Measurements from ENCODE around the gene ONECUT2. TPM values are rescaled to one million over a fixed set of nuclear protein-coding genes. Genes with fewer than 3 reads are reported as not detected.

Gene ONECUT2
- total and polyA plus RNA-seq, 12 donors: 0.07 to 4.6 (median 0.23) TPM; not detected in 1

- 0 to 4% (median 3%) methylated on average over 7 to 16 of the region's 16 CpGs for WGBS, 4 donors
Measured at GRCh38 chr18:57437402-57437765, 2.2 kb downstream of the ONECUT2 start.

GRCh38 chr18:57437766-57438671 is 2.8 kb downstream of the ONECUT2 start:
- Histone ChIP-seq H3K27ac (no peak overlapping the region), H3K9me3 (replicated peaks in 1 of 3) (no peaks in the 10 kb centered on the region), H3K4me3 (peak overlapping the region in 1 of 4 donors; percentile 25), H3K27me3 (peaks cover 71% of the 10 kb centered on the region), H3K4me1 (replicated peaks in 1 of 2) (peaks cover 26 to 27% of the 10 kb centered on the region in 2 donors), H3K36me3 (replicated peaks in 1 of 2) (no peaks in the 10 kb centered on the region)
- peak; percentile 42 to 73 (median 56) for DNase-seq
- intact Hi-C loops (cut with DNase I): no loop called here
- TF ChIP-seq CTCF (IDR thresholded peaks at IDR 0.05) (peak; percentile 35 to 62 (median 42)), POLR2A (IDR thresholded peaks at IDR 0.05) (no peak)
- WGBS, 4 donors: 1 to 4% (median 3%) methylated on average over 33 to 72 of the region's 72 CpGs

More at GRCh38 chr18:57437402-57437765, 2.2 kb downstream of the ONECUT2 start:
- TF ChIP-seq CTCF (IDR thresholded peaks at IDR 0.05) (no peak), POLR2A (IDR thresholded peaks at IDR 0.05) (no peak)
- intact Hi-C loops (cut with DNase I): no loop called here
- peaks cover 71% of the 10 kb centered on the region for H3K27me3 ChIP-seq
- no peaks in the 10 kb centered on the region for H3K36me3 ChIP-seq (replicated peaks in 1 of 2)
- DNase-seq: no peak
- H3K27ac ChIP-seq: no peak overlapping the region
- H3K9me3 ChIP-seq (replicated peaks in 1 of 3): no peaks in the 10 kb centered on the region
- H3K4me1 ChIP-seq (replicated peaks in 1 of 2): peaks cover 26 to 27% of the 10 kb centered on the region in 2 donors
- H3K4me3 ChIP-seq: peak overlapping the region in 1 of 4 donors; percentile 25

GRCh38 chr18:57438743-57439608 is 3.8 kb downstream of the ONECUT2 start:
- intact Hi-C loops (cut with DNase I): no loop called here
- 8 to 23% (median 11%) methylated on average over 28 to 31 of the region's 31 CpGs for WGBS, 4 donors
- no peak for TF ChIP-seq CTCF (IDR thresholded peaks at IDR 0.05)
- TF ChIP-seq POLR2A (IDR thresholded peaks at IDR 0.05): no peak
- no peak for DNase-seq
- Histone ChIP-seq H3K4me3 (no peak overlapping the region), H3K4me1 (replicated peaks in 1 of 2) (peaks cover 21 to 27% of the 10 kb centered on the region in 2 donors), H3K27ac (no peak overlapping the region), H3K27me3 (peaks cover 71% of the 10 kb centered on the region), H3K9me3 (replicated peaks in 1 of 3) (no peaks in the 10 kb centered on the region), H3K36me3 (replicated peaks in 1 of 2) (no peaks in the 10 kb centered on the region)

GRCh38 chr18:57439609-57439968 is 4.4 kb downstream of the ONECUT2 start:
- 10 to 26% (median 13%) methylated on average over 14 to 26 of the region's 26 CpGs for WGBS, 4 donors
- DNase-seq: no peak
- no peaks in the 10 kb centered on the region for H3K36me3 ChIP-seq (replicated peaks in 1 of 2)
- no peak overlapping the region for H3K4me3 ChIP-seq
- TF ChIP-seq CTCF (IDR thresholded peaks at IDR 0.05) (no peak), POLR2A (IDR thresholded peaks at IDR 0.05) (no peak)
- peaks cover 15 to 27% of the 10 kb centered on the region in 2 donors for H3K4me1 ChIP-seq (replicated peaks in 1 of 2)
- no peak overlapping the region for H3K27ac ChIP-seq
- intact Hi-C loops (cut with DNase I): no loop called here
- H3K27me3 ChIP-seq: peaks cover 71% of the 10 kb centered on the region
- H3K9me3 ChIP-seq (replicated peaks in 1 of 3): no peaks in the 10 kb centered on the region
